Measurements from ENCODE around the gene AVEN. TPM values are rescaled to one million over a fixed set of nuclear protein-coding genes. Genes with fewer than 3 reads are reported as not detected.

AVEN gene
- total and polyA plus RNA-seq, 2 of the 8 experiments (the other 6 are each of a cell fraction or from before 2014, with no cell fraction given): 5.5 to 17.0 TPM

- no peak overlapping the region for H3K27ac ChIP-seq (ENCODE audit: low read depth, low read length)
- H4K20me1 ChIP-seq (replicated peaks in 1 of 2; ENCODE audit: control insufficient read depth in 1 of 2, insufficient read depth in 2 of 2, low read length in 2 of 2): no peaks in the 10 kb centered on the region
- H3K4me2 ChIP-seq (ENCODE audit: insufficient read depth in 1 of 2, low read depth in 2 of 2, low read length in 2 of 2): no peak overlapping the region
- DNase-seq (ENCODE audit: low read depth in 1 of 2, low spot score in 2 of 2) (no peak), FAIRE-seq (peak; percentile 68)
- H3K4me3 ChIP-seq (ENCODE audit: extremely low read depth in 1 of 4, insufficient read depth in 2 of 4, low read depth in 3 of 4, low read length in 4 of 4): no peak overlapping the region
- CTCF ChIA-PET (ENCODE audit: partially characterized antibody): interaction anchor here (0.6 to 3.3 kb wide), 18 partner anchors 9 to 1815 kb away, joined by 3 to 27 read pairs (median 3); no protein-coding TSS in a partner anchor
- no peaks in the 10 kb centered on the region for H3K27me3 ChIP-seq (replicated peaks in 1 of 4; ENCODE audit: control insufficient read depth in 3 of 4, extremely low read depth in 1 of 4, insufficient read depth in 3 of 4, low read length in 3 of 4)
- H4K5ac ChIP-seq (ENCODE audit: insufficient read length, low read depth, low read length): no peak overlapping the region
- no peak overlapping the region for H2BK12ac ChIP-seq (ENCODE audit: low read depth, low read length)
- no peaks in the 10 kb centered on the region for H3K36me3 ChIP-seq (ENCODE audit: control insufficient read depth in 2 of 4, insufficient read depth in 4 of 4, low read length in 3 of 4)
- H4K8ac ChIP-seq (ENCODE audit: extremely low read depth, insufficient read depth, low read length): no peak overlapping the region
- H3K9ac ChIP-seq (replicated peaks in 1 of 4; ENCODE audit: extremely low read depth in 1 of 4, low read depth in 3 of 4, low read length in 3 of 4): no peak overlapping the region
- no peak overlapping the region for H3K4ac ChIP-seq (replicated peaks; ENCODE audit: insufficient read length, low read depth, low read length)
- H2AK5ac ChIP-seq (ENCODE audit: low read depth, low read length): no peak overlapping the region
- no peak overlapping the region for H4K91ac ChIP-seq (replicated peaks; ENCODE audit: insufficient read length, low read length)
- H3K79me2 ChIP-seq (ENCODE audit: control insufficient read depth in 1 of 2, insufficient read depth in 2 of 2, low read length in 2 of 2): no peaks in the 10 kb centered on the region
- no peak overlapping the region for H3K18ac ChIP-seq (ENCODE audit: extremely low read depth, low read length)
- H2BK5ac ChIP-seq (ENCODE audit: low read depth, low read length): no peak overlapping the region
- H2BK15ac ChIP-seq (ENCODE audit: low read length): 0 out of 2 replicates have a peak overlapping the region, but pooled peaks have one; percentile 34
- H2BK20ac ChIP-seq (ENCODE audit: low read length): no peak overlapping the region
- H3K14ac ChIP-seq (ENCODE audit: insufficient read length): no peak overlapping the region
- H3K9me3 ChIP-seq (ENCODE audit: insufficient read depth in 2 of 2, low read depth in 1 of 2, low read length in 1 of 2): no peaks in the 10 kb centered on the region
- no peak overlapping the region for H2BK120ac ChIP-seq (replicated peaks; ENCODE audit: low read depth, low read length)
- no peak overlapping the region for H3K56ac ChIP-seq (replicated peaks; ENCODE audit: insufficient read length, low read depth, low read length)
- no peak for TF ChIP-seq POU5F1 (IDR thresholded peaks at IDR 0.05; ENCODE audit: low read depth, low read length)
- TF ChIP-seq EGR1 (IDR thresholded peaks at IDR 0.05; ENCODE audit: borderline replicate concordance, low read depth, low read length): no peak
- TF ChIP-seq CTCF (IDR thresholded peaks at IDR 0.05; ENCODE audit: control extremely low read depth in 1 of 3, insufficient read depth in 1 of 3, low read depth in 1 of 3, low read length in 3 of 3): peak in 2 of 3 experiments; percentile 51 to 67; a peak in 2 of 4 replicates
- no peak for TF ChIP-seq KDM1A (IDR thresholded peaks at IDR 0.05; ENCODE audit: borderline replicate concordance, low read length)
- TF ChIP-seq JUND (IDR thresholded peaks at IDR 0.05; ENCODE audit: low read length): no peak
- TF ChIP-seq BRCA1 (IDR thresholded peaks at IDR 0.05; ENCODE audit: low read depth, low read length): no peak
- no peak for TF ChIP-seq MAFK (IDR thresholded peaks at IDR 0.05; ENCODE audit: low read depth, low read length)
- peak; percentile 80 for TF ChIP-seq RAD21 (IDR thresholded peaks at IDR 0.05 in 1 of 2, conservative IDR thresholded peaks at IDR 0.05 in 1 of 2; ENCODE audit: low read depth in 2 of 2, low read length in 2 of 2)
- TF ChIP-seq POLR2A (IDR thresholded peaks at IDR 0.05; ENCODE audit: control extremely low read depth in 1 of 2, low read depth in 2 of 2, low read length in 2 of 2): no peak
- H3K4me1 ChIP-seq (replicated peaks in 1 of 4; ENCODE audit: control insufficient read depth in 3 of 4, insufficient read depth in 4 of 4, low read length in 3 of 4): no peaks in the 10 kb centered on the region
- H3K23ac ChIP-seq (ENCODE audit: insufficient read length): no peak overlapping the region
- no peaks in the 10 kb centered on the region for H3K23me2 ChIP-seq (ENCODE audit: low read depth, low read length)
- H3K79me1 ChIP-seq (ENCODE audit: low read depth, low read length): no peaks in the 10 kb centered on the region
- 60% methylated on average over 8 of the region's 8 CpGs; no CpG with 5 or more reads in 1 of the 2 experiments for WGBS, 2 experiments (ENCODE audit: extremely low coverage in 1 of 2, insufficient coverage in 1 of 2, insufficient read length in 1 of 2, insufficient replicate concordance in 2 of 2, low coverage in 1 of 2, low lambda C conversion rate in 2 of 2, missing lambda C conversion rate in 1 of 2)
- POLR2A ChIA-PET (ENCODE audit: partially characterized antibody): interaction anchor here (0.6 to 0.7 kb wide), 2 partner anchors 23 to 534 kb away, joined by 3 read pairs; no protein-coding TSS in a partner anchor
- H2AFZ ChIP-seq (ENCODE audit: low read length): no peak overlapping the region
These were observed 75.0 kb downstream of the AVEN start for GRCh38 chr15:33963831-33964664.

Data from H1 (cell line).